NCI-H1930 (cell line): Measurements from ENCODE around the gene ITM2C.

Source experiments
- DNase-seq, 2 experiments: peaks; one replicate each; lab custom pipeline; 2025; lab: John Stamatoyannopoulos, UW

Gene ITM2C

DNA sequence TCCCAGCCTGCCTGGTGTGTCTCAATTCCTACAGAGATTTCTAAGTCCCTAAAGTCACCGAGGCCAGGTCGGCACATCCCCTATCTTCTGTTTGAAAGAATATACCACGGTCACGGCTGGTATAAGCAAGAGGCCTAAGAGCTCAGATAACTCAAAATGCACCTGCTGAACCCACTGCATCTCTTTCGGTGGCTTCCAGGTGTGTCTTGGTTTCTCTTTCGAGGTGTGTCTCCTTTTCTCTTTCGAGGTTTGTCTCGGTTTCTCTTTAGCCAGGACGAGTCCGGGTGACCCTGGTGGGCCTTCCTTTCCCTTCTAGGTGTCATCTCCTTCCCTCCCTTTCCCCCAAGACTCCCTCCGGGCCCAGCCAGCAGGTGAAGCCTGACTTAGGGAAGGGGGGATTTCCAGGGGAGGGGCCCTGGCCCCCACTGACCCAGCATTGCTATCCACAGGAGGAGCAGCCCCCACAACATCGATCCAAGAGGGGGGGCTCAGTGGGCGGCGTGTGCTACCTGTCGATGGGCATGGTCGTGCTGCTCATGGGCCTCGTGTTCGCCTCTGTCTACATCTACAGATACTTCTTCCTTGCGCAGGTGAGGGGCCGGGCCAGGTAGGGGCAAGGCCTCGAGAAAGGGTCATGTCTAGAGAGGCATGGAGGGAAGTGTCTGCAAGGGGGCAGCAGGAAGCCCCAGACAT is 8.4 kb downstream of the ITM2C start:
- no peak for DNase-seq

GRCh38 chr2:230873661-230874401 is 9.1 kb downstream of the ITM2C start:
- no peak for DNase-seq

GRCh38 chr2:230874456-230874855 is 9.7 kb downstream of the ITM2C start:
- no peak for DNase-seq

DNA sequence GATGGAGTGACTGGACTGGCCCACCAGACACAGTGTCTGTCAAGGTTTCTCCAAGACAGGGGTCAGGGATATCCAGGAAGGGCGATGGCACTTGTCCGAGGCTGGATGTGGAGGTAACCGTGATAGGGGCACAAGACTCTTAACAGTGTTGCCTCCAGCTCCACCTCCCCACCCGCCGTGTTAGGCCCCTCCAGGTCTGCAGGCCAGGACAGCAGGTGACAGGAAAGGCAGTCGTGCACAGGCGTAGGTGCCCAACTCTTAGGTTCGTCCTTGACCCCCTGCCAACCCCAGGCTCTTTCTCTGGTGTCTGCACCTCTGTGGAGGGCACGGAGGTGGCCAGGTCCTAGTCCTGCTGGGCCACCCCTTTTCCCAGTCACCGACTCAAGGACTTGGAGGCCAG is 10.1 kb downstream of the ITM2C start:
- no peak for DNase-seq

GRCh38 chr2:230875347-230876315 is 10.9 kb downstream of the ITM2C start:
- no peak for DNase-seq

- no peak for DNase-seq
These were observed 12.5 kb downstream of the ITM2C start for GRCh38 chr2:230877116-230877758.

DNA sequence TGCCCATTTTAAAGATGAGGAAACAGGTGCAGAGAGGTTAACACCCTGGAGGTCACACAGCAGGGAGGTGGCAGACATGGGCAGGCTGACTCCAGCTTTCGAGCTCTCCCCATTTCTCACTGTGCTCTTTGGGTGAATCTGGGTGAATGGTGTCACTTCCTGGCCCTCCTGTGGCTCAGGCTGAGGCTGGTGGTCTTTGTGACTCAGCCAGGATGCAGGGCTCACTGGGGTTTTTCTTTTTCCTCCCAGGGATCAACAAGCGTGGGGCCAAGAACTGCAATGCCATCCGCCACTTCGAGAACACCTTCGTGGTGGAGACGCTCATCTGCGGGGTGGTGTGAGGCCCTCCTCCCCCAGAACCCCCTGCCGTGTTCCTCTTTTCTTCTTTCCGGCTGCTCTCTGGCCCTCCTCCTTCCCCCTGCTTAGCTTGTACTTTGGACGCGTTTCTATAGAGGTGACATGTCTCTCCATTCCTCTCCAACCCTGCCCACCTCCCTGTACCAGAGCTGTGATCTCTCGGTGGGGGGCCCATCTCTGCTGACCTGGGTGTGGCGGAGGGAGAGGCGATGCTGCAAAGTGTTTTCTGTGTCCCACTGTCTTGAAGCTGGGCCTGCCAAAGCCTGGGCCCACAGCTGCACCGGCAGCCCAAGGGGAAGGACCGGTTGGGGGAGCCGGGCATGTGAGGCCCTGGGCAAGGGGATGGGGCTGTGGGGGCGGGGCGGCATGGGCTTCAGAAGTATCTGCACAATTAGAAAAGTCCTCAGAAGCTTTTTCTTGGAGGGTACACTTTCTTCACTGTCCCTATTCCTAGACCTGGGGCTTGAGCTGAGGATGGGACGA is 13.2 kb downstream of the ITM2C start:
- DNase-seq = no peak

DNA sequence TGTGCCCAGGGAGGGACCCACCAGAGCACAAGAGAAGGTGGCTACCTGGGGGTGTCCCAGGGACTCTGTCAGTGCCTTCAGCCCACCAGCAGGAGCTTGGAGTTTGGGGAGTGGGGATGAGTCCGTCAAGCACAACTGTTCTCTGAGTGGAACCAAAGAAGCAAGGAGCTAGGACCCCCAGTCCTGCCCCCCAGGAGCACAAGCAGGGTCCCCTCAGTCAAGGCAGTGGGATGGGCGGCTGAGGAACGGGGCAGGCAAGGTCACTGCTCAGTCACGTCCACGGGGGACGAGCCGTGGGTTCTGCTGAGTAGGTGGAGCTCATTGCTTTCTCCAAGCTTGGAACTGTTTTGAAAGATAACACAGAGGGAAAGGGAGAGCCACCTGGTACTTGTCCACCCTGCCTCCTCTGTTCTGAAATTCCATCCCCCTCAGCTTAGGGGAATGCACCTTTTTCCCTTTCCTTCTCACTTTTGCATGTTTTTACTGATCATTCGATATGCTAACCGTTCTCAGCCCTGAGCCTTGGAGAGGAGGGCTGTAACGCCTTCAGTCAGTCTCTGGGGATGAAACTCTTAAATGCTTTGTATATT is 14.0 kb downstream of the ITM2C start:
- no peak for DNase-seq

- DNase-seq = no peak
These were observed 14.6 kb downstream of the ITM2C start for GRCh38 chr2:230879271-230879882.

DNA sequence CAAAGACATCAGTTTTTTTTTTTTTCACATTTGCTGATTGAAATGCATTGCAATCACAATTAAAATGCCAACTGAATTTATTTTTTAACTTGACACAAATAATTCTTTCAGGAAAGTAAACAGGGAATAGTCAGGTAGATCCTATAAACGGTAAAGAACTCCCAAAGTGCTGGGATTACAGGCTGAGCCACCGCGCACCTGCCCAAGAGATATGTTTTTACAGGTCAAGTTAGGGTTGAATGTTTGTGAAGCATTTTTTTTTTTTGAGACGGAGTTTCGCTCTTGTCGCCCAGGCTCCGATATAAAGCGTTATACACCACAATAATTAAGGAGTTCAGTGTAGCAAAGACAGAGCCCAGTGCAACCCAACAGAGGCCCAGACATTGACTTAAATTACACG is 15.1 kb downstream of the ITM2C start:
- DNase-seq = no peak

DNA sequence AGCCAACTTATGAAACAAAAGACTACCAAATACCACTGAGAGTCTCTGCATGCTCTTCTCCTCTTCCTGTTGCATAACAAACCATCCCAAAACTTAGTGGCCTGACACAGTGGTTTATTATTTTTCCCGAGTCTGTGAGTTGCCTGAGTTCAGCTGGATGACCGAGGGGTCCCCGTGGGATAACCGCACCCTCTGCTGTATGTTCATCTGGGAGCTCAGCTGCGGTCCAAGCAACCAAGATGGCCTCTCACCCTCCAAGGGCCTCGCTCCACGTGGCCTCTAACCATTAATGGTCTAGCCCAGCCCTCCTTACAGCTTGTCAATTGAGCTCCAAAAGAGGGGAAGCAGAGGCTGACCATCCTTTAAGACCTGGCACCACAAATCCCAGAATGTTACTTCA is 17.1 kb downstream of the ITM2C start:
- no peak for DNase-seq

DNA sequence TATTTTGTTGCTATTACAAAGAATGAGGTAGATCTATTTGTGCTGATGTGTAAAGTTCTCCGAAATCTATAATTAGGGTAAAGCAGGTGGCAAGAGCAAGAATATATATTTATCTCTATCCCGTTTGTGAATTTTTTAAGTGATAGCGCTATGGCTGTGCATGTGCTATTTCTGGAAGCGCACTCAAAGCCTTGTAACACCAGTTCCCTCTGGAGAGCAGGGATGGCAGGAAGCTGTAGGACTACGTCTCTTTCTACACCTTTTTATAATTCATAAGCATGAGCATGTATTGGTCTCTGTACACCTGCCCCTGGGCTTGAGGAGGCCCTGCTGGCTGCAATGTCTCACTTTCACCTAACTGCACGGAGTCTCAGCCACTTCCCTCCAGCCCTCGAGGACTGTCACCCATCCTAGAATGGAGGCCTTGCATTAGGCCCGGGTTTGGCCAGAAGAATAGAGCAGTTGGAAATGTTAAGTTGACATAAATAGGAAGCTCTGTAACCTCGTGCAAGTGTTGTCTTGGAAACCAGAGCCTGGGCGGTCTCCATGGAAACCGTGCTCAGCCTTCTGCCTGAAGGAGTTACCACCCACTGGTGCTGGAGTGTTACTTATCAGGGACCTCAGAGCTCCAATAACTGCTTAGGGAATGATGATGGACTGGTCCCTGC is 20.9 kb downstream of the ITM2C start:
- no peak for DNase-seq

- DNase-seq = no peak
These were observed 21.5 kb downstream of the ITM2C start for GRCh38 chr2:230886206-230886605.

- DNase-seq = no peak
These were observed 21.9 kb downstream of the ITM2C start for GRCh38 chr2:230886671-230887071.

DNA sequence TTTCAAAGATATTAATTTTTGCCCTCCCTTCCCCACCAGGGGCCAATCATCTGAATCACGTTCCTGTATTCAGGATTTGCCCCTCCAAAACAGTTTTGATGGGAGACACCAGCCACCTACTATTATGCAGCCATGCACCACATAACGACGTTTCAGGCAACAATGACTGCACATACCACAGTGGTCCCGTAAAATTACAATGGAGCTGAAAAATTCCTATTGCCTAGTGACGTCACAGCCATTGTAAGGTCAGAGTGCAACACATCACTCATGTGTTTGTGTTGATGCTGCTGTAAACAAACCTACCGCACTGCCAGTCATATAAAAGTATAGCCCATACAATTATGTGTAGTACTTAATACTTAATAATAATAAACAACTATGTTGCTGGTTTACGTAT is 22.6 kb downstream of the ITM2C start:
- no peak for DNase-seq

DNA sequence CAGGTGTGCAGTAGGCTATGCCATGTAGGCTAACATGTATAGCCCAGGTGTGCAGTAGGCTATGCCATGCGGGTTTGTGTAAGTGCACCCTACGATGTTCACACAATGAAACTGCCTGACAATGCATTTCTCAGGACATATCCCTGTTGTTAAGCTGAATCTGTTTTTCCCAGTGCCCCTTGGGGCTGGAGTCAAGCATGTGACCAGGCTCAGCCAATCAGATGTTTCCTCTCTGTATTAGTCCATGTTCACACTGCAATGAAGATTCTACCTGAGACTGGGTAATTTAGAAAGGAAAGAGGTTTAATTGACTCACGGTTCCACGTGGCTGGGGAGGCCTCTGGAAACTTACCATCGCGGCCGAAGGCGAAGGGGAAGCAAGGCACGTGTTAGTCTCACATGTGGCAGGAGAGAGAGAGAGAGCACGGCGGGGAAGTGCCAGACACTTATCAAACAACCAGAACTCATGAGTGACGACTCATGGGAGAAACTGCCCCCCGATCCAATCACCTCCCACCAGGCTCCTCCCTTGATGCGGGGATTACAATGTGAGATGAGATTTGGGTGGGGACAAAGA is 24.2 kb downstream of the ITM2C start:
- no peak for DNase-seq

GRCh38 chr2:230889911-230890601 is 25.3 kb downstream of the ITM2C start:
- DNase-seq = no peak

- no peak for DNase-seq
These were observed 25.9 kb downstream of the ITM2C start for GRCh38 chr2:230890646-230891045.

GRCh38 chr2:230891064-230891463 is 26.3 kb downstream of the ITM2C start:
- DNase-seq = no peak
